ENCODE measurements around the gene NOL6.
"Not testable (repeated sequence)": the region's sequence is repeated elsewhere in the genome, so short reads cannot be mapped to it uniquely, and the experiment has no call there.

- not testable (repeated sequence) for TF ChIP-seq CHD1 (IDR thresholded peaks at IDR 0.05; ENCODE audit: low read depth, low read length); KDM1A (IDR thresholded peaks at IDR 0.05; ENCODE audit: borderline replicate concordance, low read length); CBX5 (IDR thresholded peaks at IDR 0.05; ENCODE audit: low read depth, low read length); POLR2A (IDR thresholded peaks at IDR 0.05; ENCODE audit: control extremely low read depth in 1 of 2, low read depth in 2 of 2, low read length in 2 of 2); RNF2 (IDR thresholded peaks at IDR 0.05; ENCODE audit: borderline replicate concordance, low read depth, low read length, missing control alignments, poor library complexity, severe bottlenecking); RXRA (IDR thresholded peaks at IDR 0.05; ENCODE audit: insufficient read depth, low read depth, low read length); CTCF (IDR thresholded peaks at IDR 0.05; ENCODE audit: control extremely low read depth in 1 of 3, insufficient read depth in 1 of 3, low read depth in 1 of 3, low read length in 3 of 3); HDAC2 (IDR thresholded peaks at IDR 0.05; ENCODE audit: borderline replicate concordance in 1 of 2, low read depth in 2 of 2, low read length in 2 of 2)
Observed at GRCh38 chr9:33455456-33455855, 18.3 kb downstream of the NOL6 start.
